GM21528 (cell line): Measurements from ENCODE around the gene CCNC.

Experiments
- ATAC-seq: cut with Tn5 transposase; IDR thresholded peaks from one replicate; pipeline ENCODE4 v1.9.1; 2021; ENCODE audit warnings: mild to moderate bottlenecking, moderate library complexity; ENCODE audit not compliant: unreplicated experiment, low FRiP score

Gene CCNC

GRCh38 chr6:99550046-99550748, 18.3 kb downstream of the CCNC start:
- no peak for ATAC-seq

DNA sequence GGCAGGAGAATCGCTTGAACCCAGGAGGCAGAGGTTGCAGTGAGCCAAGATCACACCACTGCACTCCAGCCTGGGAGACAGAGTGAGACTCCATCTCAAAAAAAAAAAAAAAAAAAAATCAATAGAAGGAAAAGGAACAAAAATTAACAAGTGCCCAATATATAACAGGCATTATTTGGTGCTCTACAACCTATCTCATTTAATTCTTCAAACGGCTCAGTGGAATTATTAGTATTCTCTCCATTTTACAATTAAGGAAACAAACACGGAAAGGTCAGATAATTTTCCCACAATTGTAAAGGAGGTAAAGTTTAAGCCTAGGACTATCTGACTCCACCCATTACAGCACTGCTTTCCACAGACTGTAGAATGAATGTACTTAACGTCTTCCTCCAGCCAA, 19.8 kb downstream of the CCNC start:
- ATAC-seq: no peak

- ATAC-seq: no peak
Observed at GRCh38 chr6:99547526-99547925, 20.9 kb downstream of the CCNC start.

DNA sequence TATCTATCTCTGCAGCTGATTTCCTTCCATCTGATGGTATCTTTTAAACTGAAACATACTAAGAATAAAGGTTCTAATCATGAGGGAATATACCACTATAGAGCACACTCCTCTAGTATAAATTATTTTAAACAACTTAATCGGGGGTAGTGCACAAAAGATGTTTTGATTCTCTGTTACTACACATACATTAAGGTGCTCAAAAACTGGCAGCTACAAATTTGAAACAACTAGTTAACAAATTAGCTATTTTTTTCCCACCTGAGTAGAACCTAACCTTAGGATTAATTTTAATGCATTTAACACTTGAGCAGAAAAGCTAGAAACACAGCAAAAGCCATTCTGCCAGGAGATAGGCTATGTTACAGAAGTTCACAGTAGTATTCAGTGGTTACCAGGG, 23.0 kb downstream of the CCNC start:
- ATAC-seq: no peak

GRCh38 chr6:99543968-99544367, 24.5 kb downstream of the CCNC start:
- ATAC-seq: no peak

- ATAC-seq: no peak
Observed at GRCh38 chr6:99530627-99531026, 37.8 kb downstream of the CCNC start.

DNA sequence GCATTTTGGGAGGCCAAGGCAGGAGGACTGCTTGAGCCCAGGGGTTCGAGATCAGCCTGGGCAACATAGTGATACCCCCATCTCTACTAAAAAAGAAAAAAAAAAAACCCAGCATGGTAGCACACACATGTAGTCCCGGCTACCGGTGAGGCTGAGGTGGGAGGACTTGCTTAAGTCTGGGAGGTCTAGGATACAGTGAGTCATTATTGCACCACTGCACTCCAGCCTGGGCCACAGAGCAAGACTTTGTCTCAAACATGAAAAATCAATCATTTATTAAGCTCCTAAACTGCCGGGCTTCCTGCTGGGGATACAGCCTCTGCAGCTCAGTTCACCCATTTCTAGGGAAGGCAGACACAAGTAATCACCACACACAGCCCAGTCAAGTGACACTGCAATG, 45.9 kb downstream of the CCNC start:
- ATAC-seq: no peak

DNA sequence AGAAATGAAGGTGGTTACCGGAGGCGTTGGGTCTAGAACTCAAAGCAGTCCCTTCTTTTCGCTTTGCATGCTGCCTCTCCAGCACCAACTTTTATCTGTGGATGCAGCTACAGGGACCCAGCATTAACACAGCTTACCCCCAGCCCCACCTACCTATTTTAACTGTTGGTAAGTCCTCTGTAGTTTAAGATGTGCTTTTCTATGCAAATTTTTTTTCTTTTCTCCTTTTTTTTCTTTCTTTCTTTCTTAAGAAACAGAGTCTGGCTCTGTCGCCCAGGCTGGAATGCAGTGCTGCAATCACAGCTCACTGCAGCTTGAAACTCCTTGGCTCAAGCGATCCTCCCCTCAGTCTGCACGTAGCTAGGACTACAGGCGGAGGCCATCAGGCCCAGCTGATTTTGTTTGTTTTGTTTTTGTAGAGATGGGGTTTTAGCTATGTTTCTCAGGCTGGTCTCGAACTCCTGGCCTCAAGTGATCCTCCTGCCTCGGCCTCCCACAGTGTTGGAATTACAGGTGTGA, 46.8 kb downstream of the CCNC start:
- peak; percentile 30 for ATAC-seq

DNA sequence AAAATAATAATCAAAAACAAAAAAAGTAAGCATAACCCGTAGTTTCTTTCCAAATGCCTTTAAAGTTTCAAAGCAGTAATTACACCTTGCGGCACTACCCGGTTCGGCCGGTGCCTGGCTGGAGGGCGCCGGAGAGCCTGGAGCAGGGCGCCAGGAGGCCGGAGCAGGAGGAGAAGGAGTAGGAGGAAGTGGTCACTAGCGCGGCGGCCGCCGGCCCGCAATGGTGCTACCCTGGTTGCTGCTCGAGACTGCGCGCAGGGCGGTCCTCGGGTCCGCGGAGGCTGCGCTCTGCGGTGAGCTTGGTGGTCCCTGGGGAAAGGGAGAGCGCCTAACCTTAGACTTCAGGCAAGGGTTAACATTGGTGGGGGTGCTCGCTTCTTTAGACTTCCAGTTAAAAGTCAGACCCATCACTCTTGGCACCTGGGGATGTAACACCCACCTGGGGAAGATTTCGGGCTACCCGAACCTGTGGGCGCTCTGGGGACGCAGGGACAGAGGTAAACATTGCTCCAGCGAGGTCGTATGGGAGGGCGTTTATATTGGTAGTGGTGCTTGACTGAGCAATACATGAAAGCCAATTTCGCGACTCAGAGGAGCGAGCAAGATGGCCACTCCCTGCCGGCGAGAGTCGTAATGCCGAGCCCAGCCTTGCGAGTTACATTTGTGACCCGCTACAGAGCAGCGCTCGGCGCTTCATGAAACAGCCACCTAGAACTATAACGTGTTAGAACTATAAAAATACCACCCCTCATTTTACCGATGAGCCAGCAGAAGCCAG, 47.4 kb downstream of the CCNC start:
- ATAC-seq: peak; percentile 95

DNA sequence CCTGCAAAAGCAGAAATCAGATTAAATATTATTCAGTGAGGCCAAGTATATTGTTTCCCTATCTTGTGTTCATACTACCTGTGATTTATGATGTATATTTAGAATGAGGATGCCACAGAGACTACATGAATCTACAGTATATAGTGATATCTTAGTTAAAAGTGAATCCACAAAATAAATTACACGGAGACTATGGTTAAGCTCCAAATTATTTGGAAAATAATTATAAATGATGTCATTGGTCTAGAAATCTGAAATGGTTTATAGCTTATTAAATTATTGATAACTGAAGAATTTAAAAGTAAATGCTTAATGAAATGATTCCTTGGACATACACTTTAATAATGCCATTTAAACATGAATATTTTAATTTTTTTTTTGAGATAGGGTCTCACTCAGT, 49.0 kb downstream of the CCNC start:
- ATAC-seq: no peak

DNA sequence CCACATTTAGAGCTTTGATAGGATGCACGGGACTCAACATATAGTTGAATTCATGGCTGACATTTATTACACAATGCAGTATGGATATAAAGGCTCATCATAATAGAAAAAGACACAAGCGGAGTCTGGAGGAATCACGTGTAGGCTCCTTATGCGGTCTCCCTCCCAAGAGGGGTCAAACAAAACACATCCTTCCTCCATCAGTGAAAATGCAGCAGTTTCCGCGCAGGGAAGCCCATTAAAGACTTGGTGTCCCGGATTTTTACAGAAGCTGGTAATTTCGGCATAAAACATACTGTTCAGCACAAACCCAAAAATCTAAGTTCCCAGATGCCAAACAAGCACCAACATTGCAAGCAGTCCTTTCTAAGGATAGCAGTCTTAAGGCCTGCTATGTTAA, 54.4 kb downstream of the CCNC start:
- ATAC-seq: no peak

DNA sequence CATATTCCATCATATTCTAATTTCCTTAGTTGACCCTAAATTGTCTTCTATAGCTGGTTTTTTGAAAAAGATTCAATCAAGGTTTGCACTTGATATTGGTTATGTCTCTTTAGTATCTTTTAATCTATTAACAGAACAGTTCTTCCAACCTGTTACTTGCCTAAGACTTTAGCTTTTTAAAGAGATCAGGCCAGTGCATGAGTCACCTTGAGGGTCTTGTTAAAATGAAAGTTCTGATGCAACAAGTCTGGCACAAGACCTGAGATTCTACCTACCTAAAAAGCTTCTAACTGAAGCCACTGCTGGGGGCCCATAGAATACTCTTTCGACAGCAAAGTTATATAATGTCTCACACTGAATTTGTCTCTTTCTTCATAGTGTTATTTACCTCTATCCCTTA, 56.4 kb downstream of the CCNC start:
- no peak for ATAC-seq

DNA sequence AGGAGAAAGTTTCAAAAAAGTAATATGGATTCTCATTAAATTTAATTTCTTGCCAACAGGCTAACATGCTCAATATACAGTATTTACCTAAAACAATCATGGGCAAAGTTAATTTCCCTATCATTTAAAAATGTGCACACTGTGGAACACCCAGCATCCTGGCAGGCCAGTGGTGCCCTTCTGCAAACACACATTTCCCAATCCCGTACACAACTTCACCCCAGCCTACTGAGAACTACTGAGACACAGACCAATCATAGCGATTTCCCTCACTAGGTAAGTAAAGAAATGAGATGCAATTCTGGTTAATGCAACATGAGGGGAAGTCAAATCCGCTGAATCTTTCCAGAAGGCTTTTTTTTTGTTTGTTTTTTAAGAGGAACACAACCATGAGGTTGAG, 60.8 kb downstream of the CCNC start:
- no peak for ATAC-seq

GRCh38 chr6:99501762-99502161, 66.7 kb downstream of the CCNC start:
- no peak for ATAC-seq

DNA sequence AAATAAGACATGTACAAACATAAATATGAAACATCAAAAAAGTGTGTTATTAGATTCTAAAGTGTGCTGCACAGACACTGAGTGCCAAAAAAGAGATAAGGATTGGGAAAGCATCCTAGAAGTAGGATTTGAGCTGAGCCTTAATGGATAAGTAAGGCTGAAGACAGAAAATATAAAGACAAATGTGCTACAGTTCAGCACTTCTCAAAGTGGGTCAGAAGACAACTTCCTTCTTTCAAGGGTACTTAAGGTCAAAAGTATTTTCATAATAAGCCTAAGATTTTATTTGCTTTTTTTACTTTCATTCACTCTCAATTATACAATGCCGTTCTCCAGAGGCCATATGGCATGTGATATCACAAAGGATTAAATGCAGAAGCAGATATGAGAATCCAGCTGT, 70.0 kb downstream of the CCNC start:
- no peak for ATAC-seq

DNA sequence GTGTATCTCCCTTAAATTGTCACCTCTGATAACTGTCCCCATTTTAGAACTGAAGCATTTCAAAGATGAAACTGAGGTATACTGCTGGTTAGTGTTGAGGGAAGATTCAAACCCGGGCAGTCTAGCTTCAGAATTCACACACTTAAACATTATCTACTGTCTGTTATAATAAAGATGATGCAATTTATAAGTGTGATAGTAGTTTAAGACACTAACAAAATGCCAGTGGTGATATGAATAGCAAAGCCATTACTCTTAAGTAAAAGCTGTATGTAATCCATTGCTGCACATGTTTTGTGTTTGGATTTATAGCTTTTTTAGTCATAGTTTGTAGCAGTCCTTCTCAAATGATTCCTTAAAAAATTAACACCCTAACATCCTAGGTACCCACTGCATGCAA, 73.0 kb downstream of the CCNC start:
- no peak for ATAC-seq
